Left kidney (tissue), 8 donors: Measurements from ENCODE around the gene SLC30A3. TPM values are rescaled to one million over a fixed set of nuclear protein-coding genes. Genes with fewer than 3 reads are reported as not detected.
"Not testable (repeated sequence)": the region's sequence is repeated elsewhere in the genome, so short reads cannot be mapped to it uniquely, and the experiment has no call there.

Experiments used
- DNase-seq: peaks from one replicate; pipeline ENCODE4 v3.0.0-alpha.2; 2013
- long read RNA-seq, 8 donors: transcript quantifications; one replicate each; lab custom pipeline, GENCODE V29; 2026
- polyA plus RNA-seq: library from polyadenylated mRNA; unstranded; fragments of 120-200 nt; gene quantifications from one replicate; pipeline ENCODE4 v1.2.1, GENCODE V29; 2013; ENCODE audit not compliant: insufficient read length

SLC30A3 gene, protein sequence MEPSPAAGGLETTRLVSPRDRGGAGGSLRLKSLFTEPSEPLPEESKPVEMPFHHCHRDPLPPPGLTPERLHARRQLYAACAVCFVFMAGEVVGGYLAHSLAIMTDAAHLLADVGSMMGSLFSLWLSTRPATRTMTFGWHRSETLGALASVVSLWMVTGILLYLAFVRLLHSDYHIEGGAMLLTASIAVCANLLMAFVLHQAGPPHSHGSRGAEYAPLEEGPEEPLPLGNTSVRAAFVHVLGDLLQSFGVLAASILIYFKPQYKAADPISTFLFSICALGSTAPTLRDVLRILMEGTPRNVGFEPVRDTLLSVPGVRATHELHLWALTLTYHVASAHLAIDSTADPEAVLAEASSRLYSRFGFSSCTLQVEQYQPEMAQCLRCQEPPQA
- 6.2 TPM for polyA plus RNA-seq
- long read RNA-seq, donor 1, partial matches to known transcripts = 0 of 4 reads
- long read RNA-seq, donor 1, other reads (novel, unspliced or antisense) = 0 of 4 reads
- long read RNA-seq, donor 2, partial matches to known transcripts = 0 of 4 reads
- long read RNA-seq, donor 2, other reads (novel, unspliced or antisense) = 0 of 4 reads
- long read RNA-seq, donor 3, partial matches to known transcripts = 0 of 5 reads
- long read RNA-seq, donor 3, other reads (novel, unspliced or antisense) = 0 of 5 reads
- long read RNA-seq, donor 4 = 0 reads
- long read RNA-seq, donor 5, partial matches to known transcripts = 0 of 4 reads
- long read RNA-seq, donor 5, other reads (novel, unspliced or antisense) = 0 of 4 reads
- long read RNA-seq, donor 6, partial matches to known transcripts = 0 of 3 reads
- long read RNA-seq, donor 6, other reads (novel, unspliced or antisense) = 0 of 3 reads
- long read RNA-seq, donor 7, partial matches to known transcripts = 0 of 4 reads
- long read RNA-seq, donor 7, other reads (novel, unspliced or antisense) = 0 of 4 reads
- long read RNA-seq, donor 8, partial matches to known transcripts = 0 of 1 reads
- long read RNA-seq, donor 8, other reads (novel, unspliced or antisense) = 0 of 1 reads

DNA sequence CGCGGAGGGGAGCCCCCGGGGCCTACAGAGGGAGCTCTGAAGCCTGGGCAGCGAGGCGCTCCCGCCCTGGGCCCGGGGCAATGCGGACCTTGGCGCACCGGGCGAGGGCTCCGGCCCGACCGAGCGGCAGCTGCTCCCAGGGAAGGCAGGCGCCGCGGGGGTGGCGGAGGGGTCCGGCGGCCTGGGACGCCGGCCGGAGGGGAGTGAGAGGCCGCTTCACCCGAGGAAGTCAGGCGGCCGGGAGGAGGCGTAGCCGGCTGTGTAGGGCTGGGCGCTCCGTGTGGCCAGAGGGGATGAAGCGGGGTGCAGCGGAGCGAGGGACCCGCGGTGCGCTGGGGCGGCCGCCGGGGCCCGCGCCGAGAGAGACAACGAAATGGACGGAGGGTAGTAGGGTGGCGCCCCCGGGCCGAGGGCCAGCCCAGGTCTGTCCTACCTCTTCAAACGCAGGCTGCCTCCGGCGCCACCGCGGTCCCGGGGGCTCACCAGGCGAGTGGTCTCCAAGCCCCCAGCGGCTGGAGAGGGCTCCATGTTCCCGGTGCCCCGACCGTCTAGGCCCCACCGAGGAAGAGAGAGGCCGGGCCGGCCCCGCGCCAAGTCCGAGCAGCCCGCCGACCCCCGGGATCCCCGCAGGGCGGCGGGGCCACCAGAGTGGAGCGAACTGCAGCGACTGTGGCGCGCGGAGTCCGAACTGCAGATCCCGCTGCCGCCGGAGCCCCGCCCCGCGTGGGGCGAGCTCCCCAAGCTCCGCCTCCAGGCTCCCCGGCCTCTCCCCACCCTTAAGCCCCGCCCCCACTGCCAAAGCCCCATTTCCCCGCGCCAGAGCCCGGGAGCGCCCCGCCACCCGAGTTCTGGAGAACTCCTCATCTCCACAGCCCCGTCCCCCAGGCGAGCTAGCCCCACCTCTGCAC, at the start of gene SLC30A3:
Gene SLC30A3, minus strand, starts transcription at position 669 of the 908 bp plus-strand sequence. Its CDS starts 141 bp downstream, at position 528.
- no peak for DNase-seq

DNA sequence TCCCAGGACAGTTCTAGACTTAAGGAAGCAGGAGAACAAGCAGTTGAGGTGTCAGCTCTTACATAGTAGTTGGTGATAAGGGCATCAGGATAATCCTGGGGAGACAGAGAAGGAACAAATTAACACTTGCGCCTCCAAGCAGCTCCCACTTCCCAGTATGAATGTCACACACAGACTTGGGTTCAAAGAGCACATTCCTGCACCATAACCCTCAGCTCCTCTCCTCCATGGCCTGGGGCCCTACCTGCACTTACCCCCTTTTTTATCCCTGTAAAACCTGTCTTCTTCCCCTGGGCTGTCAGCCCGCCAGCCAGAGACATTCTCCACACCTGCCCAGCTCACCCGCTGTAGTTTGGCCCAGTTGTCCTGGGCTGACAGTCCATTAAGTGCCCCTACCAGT, 49.3 kb upstream of the SLC30A3 start:
- no peak for DNase-seq

DNA sequence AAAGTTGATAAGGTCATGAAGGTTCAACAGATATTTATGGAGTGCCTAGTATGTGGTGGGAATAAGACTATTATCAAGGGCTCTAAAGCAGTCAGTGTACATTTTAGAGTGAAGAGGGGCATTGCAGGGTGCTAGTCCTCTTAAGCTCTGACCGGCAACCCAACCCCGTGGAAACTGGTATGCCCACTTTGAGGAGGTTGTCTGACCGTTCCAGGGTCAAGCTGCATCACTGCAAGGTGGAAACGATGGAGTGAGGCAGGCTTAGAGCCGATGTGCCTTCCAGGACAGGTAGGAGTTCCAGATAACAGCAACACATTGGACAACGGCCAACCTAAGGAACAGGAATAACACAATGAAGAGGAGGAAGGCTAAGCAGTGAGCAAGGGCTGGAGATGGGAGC, 46.8 kb upstream of the SLC30A3 start:
- no peak for DNase-seq

DNA sequence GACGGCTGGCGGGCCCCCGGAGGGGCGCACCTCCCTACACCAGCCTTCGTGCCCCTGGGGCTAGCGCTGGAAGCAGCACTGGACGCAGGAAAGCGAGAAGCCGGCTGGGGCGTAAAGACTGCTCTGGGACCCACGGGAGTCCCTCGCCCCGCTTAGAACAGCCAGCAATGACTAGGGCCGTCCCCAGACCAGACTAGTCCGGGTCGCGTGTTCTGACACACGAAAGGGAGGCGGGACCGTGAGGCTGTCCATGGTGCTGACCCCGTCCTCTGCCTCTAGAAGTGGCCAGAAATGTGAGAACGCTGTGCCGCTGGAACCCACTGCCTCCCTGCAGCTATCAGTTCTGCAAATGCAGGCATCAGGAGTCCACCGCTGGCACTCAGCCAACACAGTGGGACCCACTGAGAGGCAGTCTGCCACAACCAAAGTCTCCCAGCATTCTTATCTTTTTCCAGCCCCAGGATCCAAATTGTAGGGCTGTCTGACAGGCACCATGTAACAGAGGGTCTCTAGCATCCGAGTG, 45.6 kb upstream of the SLC30A3 start, which contains the start of gene UCN:
Gene UCN, minus strand, starts transcription at position 87 of the 523 bp plus-strand sequence. CDS start 550 bp downstream, outside the sequence.
- peak; percentile 72 for DNase-seq

DNA sequence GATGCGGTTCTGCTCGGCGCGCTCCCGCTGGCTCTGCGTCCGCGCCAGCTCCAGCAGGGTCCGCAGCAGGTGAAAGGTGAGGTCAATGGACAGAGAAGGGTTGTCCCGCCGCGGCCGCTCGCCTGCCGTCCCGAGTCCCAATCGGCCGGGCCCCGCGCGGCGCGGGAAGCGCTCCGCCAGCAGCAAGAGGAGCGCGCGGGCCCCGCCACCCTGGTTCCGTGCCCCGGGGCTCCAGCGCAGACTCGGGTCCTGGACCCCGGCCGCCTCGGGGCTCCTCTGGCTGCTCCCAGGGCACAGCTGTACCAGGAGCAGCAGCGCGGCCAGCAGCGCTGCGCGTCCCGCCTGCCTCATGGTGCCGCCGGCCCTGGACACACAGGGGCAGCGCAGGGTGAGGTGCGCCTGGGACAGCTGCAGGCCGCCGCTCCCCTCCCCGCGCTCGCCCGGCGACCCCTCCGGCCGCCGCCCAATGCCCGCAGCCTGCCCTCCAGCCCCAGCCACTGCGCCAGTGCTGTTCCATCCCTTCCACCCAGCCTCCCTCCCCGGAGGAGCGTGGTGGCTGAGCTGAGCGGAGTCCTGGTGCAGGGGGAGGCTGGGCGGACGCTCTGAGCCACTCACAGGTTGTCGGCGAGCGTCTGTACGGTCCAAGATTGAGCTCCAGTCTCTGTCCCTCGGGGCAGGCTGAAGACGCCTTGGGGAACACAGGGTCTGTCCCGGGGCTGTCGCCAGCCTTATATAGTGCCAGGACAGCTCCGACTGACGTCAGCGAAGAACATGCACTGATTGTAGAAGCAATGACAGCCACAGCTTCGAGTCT, 44.9 kb upstream of the SLC30A3 start:
- no peak for DNase-seq

DNA sequence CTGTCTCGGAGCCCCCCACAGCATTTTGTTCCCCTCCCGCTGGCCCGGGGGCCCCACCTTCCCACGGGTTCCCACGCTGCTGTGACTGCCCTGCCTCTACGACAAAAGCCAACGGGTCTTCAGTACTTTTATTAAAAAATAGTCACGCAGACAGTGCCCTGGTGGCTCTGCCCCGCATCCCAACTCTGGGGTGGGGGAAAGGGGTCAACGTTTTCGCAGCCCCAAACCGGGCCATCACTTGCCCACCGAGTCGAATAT, 44.4 kb upstream of the SLC30A3 start:
- no peak for DNase-seq

DNA sequence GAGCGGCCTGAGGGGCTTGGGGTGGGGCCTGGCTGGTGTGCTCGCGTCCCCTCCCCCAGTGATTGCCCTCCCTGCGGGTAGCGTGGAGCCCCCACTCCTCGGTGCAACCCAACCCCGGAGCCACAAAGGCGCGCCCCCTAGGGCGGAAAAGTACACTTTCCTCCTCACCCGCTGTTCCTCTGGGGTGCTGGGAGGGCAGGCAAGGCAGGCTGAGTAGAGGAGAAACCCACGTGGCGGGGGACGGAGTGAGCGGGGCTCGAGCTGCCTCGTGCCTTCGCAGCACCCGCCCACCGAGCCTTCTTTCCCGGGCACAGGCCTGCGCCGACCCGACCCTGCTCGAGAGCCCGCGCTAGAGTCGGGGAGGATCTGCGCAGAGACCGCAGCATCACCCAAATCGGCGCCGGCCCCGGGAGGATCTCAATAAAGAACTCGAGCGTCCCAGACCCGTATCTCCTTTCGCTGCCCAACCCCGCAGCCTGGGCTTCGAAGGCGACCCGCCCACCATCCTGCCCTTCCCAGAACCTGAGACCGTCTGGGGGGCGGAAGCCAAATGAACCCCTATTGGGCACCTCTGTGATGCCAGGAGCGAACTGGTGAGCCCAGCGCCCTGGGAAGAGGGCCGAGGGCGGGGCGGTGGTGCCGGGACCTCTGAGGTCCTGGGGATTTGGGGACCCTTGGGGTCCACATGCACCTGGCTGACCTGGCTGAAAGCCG, 43.9 kb upstream of the SLC30A3 start:
- DNase-seq = no peak

DNA sequence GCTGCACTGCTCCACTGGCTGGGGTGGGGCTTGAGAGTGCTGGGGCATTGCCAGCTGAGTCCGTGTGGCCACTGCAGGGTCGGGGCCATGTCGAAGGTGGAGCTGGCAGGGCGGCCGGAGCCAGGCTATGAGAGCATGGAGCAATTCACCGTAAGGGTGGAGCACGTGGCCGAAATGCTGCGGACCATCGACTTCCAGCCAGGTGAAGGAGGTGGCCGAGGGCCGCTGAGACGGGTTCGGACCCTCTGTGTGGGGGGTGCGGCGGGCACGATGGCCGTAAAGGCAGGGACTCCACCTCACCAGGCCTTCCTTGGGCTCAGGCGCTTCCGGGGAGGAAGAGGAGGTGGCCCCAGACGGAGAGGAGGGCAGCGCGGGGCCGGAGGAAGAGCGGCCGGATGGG, 43.3 kb upstream of the SLC30A3 start:
- no peak for DNase-seq

DNA sequence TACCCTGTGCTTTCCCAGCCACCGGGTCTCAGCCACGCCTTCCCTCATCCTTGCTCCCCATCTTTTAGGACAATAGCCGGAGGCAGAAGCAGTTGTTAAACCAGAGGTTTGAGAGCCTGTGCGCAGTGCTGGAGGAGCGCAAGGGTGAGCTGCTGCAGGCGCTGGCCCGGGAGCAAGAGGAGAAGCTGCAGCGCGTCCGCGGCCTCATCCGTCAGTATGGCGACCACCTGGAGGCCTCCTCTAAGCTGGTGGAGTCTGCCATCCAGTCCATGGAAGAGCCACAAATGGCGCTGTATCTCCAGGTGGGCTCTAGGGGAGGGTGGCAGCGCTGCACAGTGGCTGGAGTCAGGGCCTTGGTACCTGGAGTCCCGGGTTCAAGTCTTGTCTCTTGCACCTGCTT, 42.7 kb upstream of the SLC30A3 start:
- no peak for DNase-seq

DNA sequence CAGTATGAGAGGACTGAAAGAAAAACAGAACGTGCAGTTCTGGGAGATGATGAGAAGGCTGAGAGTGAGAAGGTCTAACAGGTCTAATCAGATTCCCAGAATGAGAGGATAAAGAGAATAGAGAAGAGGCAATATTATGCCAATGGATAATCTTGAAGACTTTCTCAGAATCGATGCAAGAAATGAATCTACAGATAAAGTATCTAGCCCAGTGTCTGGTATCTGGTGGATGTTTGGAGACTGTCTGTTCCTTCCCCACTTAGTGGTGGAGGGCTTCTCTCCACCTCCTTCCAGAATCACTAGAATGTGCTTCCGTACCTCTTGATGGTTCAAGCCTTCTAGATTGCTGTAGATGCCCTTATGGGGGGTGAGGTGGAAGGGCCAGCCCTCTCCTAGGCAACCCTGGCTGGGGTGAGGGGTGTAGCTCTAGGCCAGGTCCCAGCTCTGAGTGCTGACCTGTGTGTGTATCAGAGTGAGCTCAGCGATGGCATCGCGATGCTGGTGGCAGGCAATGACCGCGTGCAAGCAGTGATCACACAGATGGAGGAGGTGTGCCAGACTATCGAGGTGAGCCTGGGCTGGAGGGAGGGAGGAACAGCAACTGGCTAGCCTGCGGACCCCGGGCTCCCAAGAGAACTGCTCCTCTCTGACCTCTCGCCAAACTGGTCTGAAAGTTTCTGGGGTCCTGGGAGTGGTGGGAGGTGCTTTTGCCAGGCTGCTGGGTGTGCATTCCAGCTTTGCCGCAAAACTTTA, 41.8 kb upstream of the SLC30A3 start:
- no peak for DNase-seq

DNA sequence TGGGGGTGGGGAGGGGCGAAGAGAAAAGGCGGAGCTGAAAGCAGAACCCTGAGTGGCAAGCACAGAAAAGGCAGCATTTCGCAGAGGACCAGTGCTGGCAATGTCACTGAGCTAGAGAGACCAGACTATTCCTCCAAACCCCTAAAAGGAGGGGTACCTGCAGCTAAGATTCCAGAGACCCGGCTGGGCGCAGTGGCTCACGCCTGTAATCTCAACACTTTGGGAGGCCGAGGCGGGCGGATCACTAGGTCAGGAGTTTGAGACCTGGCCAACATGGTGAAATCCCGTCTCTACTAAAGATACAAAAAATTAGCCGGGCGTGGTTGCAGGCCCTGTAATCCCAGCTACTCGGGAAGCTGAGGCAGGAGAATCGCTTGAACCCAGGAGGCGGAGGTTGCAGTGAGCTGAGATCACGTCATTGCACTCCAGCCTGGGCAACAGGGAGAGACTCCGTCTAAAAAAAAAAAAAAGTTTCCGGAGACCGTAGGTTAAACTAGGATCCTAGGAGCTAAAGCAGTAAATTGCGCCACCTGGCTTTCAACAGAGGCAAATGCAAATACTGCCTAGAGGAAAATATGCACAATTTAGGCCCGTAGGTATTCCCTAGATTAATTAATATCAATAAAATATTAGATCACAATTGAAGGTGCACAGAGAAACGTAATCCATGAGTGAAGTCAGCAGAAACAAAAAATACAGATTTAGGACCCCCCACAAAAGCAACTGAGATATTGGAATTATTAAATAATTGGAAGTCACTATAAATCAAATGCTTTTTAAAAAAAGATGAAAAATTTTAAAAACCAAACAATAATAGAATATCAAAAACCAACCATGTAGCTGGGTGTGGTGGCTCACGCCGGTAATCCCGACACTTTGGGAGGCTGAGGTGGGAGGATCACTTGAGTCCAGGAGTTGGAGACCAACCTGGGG, 40.5 kb upstream of the SLC30A3 start:
- no peak for DNase-seq

DNA sequence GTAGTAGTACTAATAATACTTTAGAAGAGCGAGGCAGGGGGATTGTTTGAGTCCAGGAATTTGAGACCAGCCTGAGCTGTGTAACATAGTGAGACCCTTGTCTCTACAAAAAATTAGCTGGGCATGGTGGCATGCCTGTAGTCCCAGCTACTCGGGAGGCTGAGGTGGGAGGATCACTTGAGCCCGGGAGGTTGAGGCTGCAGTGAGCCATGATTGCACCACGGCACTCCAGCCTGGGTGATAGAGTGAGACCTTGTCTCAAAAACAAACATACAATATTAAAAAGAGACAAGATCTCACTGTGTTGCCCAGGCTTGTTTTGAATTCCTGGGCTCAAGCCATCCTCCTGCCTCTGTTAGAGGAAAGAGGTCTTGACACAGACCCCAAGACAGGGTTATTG, 37.8 kb upstream of the SLC30A3 start:
- DNase-seq = not testable (repeated sequence)

DNA sequence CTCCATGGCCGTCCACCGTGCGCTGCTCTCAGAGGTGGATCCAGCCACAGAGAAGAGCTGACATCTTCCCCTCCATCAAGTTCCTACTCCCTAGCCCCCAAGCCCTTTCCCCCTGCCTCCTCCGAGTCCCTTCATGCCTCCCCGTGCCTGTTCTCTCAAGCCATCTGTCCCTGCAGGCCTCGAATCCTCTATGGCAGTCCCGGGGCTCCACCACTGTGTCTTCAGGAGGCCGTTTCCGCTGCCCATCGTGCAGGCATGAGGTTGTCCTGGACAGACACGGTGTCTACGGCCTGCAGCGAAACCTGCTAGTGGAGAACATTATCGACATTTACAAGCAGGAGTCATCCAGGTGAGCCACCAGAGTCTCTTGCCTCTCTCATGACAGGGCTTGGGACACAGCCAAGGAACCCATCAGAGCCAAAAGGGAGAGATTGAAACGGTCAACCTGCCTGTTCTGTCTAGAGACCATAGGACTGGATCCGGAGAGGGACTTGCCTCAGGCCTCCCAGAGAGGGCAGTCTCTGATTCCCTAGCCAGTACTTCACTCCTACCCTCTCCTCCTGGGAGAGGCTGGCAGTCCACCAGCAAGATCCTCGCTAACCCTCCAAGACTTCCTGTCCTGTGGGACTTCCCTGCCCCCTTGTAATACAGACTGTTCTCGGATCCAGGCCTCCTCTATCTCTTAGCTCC, 35.7 kb upstream of the SLC30A3 start:
- no peak for DNase-seq

DNA sequence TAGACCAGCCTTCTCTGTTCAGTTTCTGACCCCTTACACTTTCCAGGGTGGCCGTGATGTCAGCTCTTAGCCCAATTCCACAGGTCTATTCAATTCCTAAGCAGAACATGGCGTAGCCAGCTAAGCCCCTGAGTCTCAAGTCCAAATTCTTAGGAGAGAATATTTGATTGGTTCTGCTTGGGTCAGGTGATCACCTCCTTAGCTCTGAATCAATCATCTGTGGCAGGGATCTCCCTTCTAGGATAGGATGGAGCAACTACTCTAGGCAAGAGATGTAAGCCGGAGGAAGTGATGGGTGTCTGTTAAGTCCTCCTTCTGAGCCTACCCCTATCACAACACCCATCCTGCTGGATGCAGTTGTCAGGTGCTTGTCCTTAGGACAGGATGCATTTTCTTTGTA, 34.3 kb upstream of the SLC30A3 start:
- no peak for DNase-seq

DNA sequence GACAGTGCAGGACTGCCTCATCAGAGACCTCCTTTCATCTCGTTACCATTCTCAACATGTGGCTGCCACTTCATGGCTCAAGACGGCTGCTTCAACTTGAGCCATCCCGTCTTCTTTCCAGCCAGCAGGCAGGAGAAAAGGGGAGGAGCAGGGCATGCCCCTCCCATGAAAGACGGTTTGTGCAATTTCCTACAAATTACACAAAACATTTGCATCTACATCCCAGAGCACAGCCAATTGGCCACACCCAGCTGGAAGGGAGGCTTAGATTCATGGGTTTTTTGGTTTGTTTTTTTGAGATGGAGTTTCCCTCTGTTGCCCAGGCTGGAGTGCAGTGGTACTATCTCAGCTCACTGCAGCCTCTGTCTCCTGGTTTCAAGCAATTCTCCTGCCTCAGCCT, 33.6 kb upstream of the SLC30A3 start:
- DNase-seq = no peak

DNA sequence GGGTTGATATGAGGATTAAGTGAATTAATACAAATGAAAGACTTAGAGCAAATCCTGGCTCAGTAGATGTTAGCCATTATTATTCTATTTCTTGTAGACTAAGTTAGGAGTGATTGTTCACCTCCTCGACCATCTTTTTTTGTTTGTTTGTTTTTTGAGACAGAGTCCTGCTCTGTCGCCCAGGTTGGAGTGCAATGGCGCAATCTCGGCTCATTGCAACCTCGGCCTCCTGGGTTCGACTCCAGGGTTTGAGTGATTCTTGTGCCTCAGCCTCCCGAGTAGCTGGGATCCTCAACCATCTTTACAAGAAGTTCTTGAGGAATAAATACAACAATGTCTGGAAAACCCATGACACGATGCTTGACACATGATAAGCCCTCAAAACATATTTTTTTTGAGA, 32.1 kb upstream of the SLC30A3 start:
- no peak for DNase-seq

DNA sequence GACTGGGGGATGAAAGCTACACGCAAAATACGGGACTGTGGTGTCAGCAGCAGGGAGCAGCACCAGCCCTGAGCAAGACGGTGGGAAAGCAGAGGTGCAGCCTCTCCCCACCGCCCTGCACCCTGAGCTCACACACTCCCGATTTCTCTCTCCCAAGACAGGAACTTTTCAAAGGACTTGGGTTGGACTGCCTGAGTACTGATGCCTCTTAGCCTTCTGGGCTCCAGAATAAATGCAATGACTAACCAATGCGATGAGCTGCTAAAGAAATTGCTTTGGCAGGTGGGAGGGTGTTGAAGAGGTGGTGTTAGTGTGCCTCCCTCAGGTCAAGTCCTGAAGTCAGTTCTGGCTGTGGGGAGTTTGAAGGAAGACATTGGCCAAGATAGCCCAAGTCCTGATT, 29.0 kb upstream of the SLC30A3 start:
- DNase-seq = no peak

DNA sequence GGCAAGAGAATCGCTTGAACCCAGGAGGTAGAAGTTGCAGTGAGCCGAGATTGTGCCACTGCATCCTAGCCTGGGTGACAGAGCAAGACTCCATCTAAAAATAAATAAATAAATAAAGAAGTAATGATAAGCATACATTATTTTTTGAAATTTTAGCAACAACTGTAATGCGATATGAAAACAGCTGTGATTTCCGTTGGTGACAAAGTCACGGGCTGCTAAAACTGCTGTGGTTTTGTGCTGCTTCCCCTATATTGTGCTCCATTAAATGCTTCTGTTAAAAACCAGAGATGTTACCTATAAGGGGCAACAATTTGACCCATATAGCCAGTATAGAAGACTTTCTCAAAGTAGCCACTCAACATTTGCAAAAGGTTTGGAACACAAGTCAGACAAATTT, 27.7 kb upstream of the SLC30A3 start:
- DNase-seq = no peak
